GM23338 (cell line): ENCODE measurements around the gene HNF1A. TPM values are rescaled to one million over a fixed set of nuclear protein-coding genes. Genes with fewer than 3 reads are reported as not detected.

Source experiments
- ATAC-seq: fragments of 200-7000 bp; cut with Tn5 transposase; 3 replicates; pipeline ENCODE4 v1.9.1; 2020
- DNase-seq: peaks from one replicate; pipeline ENCODE4 v3.0.0-alpha.2; 2015; ENCODE audit warnings: low spot score
- H2AFZ ChIP-seq: fragments of 200-600 bp; sonication (generic); 2 replicates; pipeline ENCODE4 v1.8.0; 2016; ENCODE audit warnings: antibody characterized with exemption, mild to moderate bottlenecking, moderate library complexity
- H3F3A ChIP-seq: fragments of 200-600 bp; sonication (generic); replicated peaks from 2 replicates; pipeline ENCODE4 v1.8.0; 2017; ENCODE audit warnings: antibody characterized with exemption, mixed run types, low read depth
- H3K27ac ChIP-seq: fragments of 200-600 bp; sonication (generic); 2 replicates; pipeline ENCODE4 v1.6.1; 2016; ENCODE audit warnings: low read depth
- H3K27me3 ChIP-seq: fragments of 200-600 bp; sonication (generic); 2 replicates; pipeline ENCODE4 v1.8.0; 2016; ENCODE audit warnings: mild to moderate bottlenecking, mixed run types, moderate library complexity; ENCODE audit not compliant: insufficient read depth
- H3K36me3 ChIP-seq: fragments of 200-600 bp; sonication (generic); 2 replicates; pipeline ENCODE4 v1.8.0; 2016; ENCODE audit warnings: mild to moderate bottlenecking; ENCODE audit not compliant: insufficient read depth
- H3K4me1 ChIP-seq: fragments of 200-600 bp; sonication (generic); 2 replicates; pipeline ENCODE4 v1.8.0; 2016; ENCODE audit warnings: mild to moderate bottlenecking, moderate library complexity; ENCODE audit not compliant: insufficient read depth
- H3K4me2 ChIP-seq: fragments of 200-600 bp; sonication (generic); 2 replicates; pipeline ENCODE4 v1.7.1; 2017; ENCODE audit warnings: mixed run types
- H3K4me3 ChIP-seq: fragments of 200-600 bp; sonication (generic); 2 replicates; pipeline ENCODE4 v1.6.1; 2016; ENCODE audit warnings: mixed run types
- H3K79me2 ChIP-seq: fragments of 200-600 bp; sonication (generic); replicated peaks from 2 replicates; pipeline ENCODE4 v1.8.0; 2017; ENCODE audit warnings: mild to moderate bottlenecking; ENCODE audit not compliant: insufficient read depth
- H3K9me2 ChIP-seq: fragments of 200-600 bp; sonication (generic); 2 replicates; pipeline ENCODE4 v1.8.0; 2017; ENCODE audit not compliant: insufficient read depth
- H4K20me1 ChIP-seq: fragments of 200-600 bp; sonication (generic); replicated peaks from 2 replicates; pipeline ENCODE4 v1.8.0; 2017; ENCODE audit warnings: mild to moderate bottlenecking; ENCODE audit not compliant: insufficient read depth
- H3K27ac Mint-ChIP-seq: 2 replicates; pipeline ENCODE4 v1.8.0; 2020; ENCODE audit warnings: inconsistent platforms, mild to moderate bottlenecking, moderate library complexity, mixed read lengths
- H3K27me3 Mint-ChIP-seq: 3 replicates; pipeline ENCODE4 v1.8.0; 2022; ENCODE audit warnings: low read depth, mild to moderate bottlenecking, moderate library complexity, mixed read lengths, inconsistent platforms; ENCODE audit not compliant: insufficient read depth, poor library complexity
- H3K36me3 Mint-ChIP-seq: 3 replicates; pipeline ENCODE4 v1.8.0; 2021; ENCODE audit warnings: low read depth, mild to moderate bottlenecking, inconsistent platforms, moderate library complexity, mixed read lengths
- H3K4me1 Mint-ChIP-seq: 3 replicates; pipeline ENCODE4 v1.8.0; 2020; ENCODE audit warnings: mild to moderate bottlenecking, inconsistent platforms, mixed read lengths
- H3K4me3 Mint-ChIP-seq: 3 replicates; pipeline ENCODE4 v1.8.0; 2021; ENCODE audit warnings: moderate library complexity, mild to moderate bottlenecking, inconsistent platforms, mixed read lengths
- H3K9me3 Mint-ChIP-seq: 3 replicates; pipeline ENCODE4 v1.8.0; 2020; ENCODE audit warnings: moderate library complexity, mild to moderate bottlenecking, inconsistent platforms, mixed read lengths
- CREB1 ChIP-seq: fragments of 250-450 bp; sonication (Bioruptor Pico); IDR thresholded peaks from 2 replicates; pipeline ENCODE4 v1.5.0; 2020; ENCODE audit warnings: low read depth, mild to moderate bottlenecking, moderate library complexity
- EZH2 ChIP-seq: fragments of 200-600 bp; sonication (generic); IDR thresholded peaks from one replicate; pipeline ENCODE4 v1.8.0; 2017; ENCODE audit warnings: antibody characterized with exemption, mild to moderate bottlenecking, low read depth; ENCODE audit not compliant: unreplicated experiment
- EZH2phosphoT487 ChIP-seq: fragments of 200-600 bp; sonication (generic); IDR thresholded peaks from one replicate; pipeline ENCODE4 v1.8.1; 2018; ENCODE audit warnings: antibody characterized with exemption; ENCODE audit not compliant: unreplicated experiment
- JUNB ChIP-seq: IDR thresholded peaks from one replicate; pipeline ENCODE4 v1.6.1; 2016; ENCODE audit warnings: antibody characterized with exemption; ENCODE audit not compliant: unreplicated experiment
- NANOG ChIP-seq: IDR thresholded peaks from 2 replicates; pipeline ENCODE4 v1.6.1; 2016; ENCODE audit warnings: antibody characterized with exemption, borderline replicate concordance
- POLR2AphosphoS5 ChIP-seq: IDR thresholded peaks from 2 replicates; pipeline ENCODE4 v1.6.1; 2016; ENCODE audit warnings: antibody characterized with exemption, low read depth
- STAT1 ChIP-seq: IDR thresholded peaks from one replicate; pipeline ENCODE4 v1.6.1; 2016; ENCODE audit warnings: antibody characterized with exemption; ENCODE audit not compliant: unreplicated experiment
- ZNF114 ChIP-seq: fragments of 250-450 bp; sonication (Bioruptor Pico); IDR thresholded peaks from 2 replicates; pipeline ENCODE4 v1.5.0; 2020; ENCODE audit warnings: mild to moderate bottlenecking, moderate library complexity
- ZNF331 ChIP-seq: fragments of 250-450 bp; sonication (Bioruptor Pico); IDR thresholded peaks from 2 replicates; pipeline ENCODE4 v1.5.0; 2020; ENCODE audit warnings: low read depth, mild to moderate bottlenecking, moderate library complexity
- polyA plus RNA-seq: library from polyadenylated mRNA; unstranded; fragments of >200 nt; fragmentation: Nextera tagmentation; extraction: Ambion mirVana; gene quantifications from 2 replicates; pipeline ENCODE4 v1.2.1, GENCODE V29; 2016
- total RNA-seq: library from RNA; depleted of rRNA; stranded (reverse); fragments of >200 nt; shearing (Covaris generic); gene quantifications from 2 replicates; pipeline ENCODE4 v1.2.3, GENCODE V29; 2014
- TF ChIP-seq, protein P1 (sequence below): IDR thresholded peaks from 2 replicates; pipeline ENCODE4 v1.6.1; 2016; ENCODE audit warnings: antibody characterized with exemption
- TF ChIP-seq, protein P2 (sequence below): fragments of 250-450 bp; sonication (Bioruptor Pico); IDR thresholded peaks from 2 replicates; pipeline ENCODE4 v1.5.0; 2020; ENCODE audit warnings: mild to moderate bottlenecking, moderate library complexity
- TF ChIP-seq, protein P3 (sequence below), 2 experiments: fragments of 200-600 bp in 1 of 2; sonication (generic) in 1 of 2; conservative IDR thresholded peaks; 2 replicates each; pipeline versions ENCODE4 v1.5.1 to v1.6.1; 2016 to 2017; ENCODE audit warnings: antibody characterized with exemption in 2 of 2, low read depth in 2 of 2, mild to moderate bottlenecking in 2 of 2, moderate library complexity in 1 of 2
- TF ChIP-seq, protein P4 (sequence below): IDR thresholded peaks from one replicate; pipeline ENCODE4 v1.6.1; 2018; ENCODE audit warnings: antibody characterized with exemption; ENCODE audit not compliant: unreplicated experiment

HNF1A gene
- total and polyA plus RNA-seq, 2 experiments from 2014 or later, result 0.11 TPM; not detected in 1

- H3K36me3 ChIP-seq, result no peaks in the 10 kb centered on the region
- H3K4me1 ChIP-seq, result peaks cover 9% of the 10 kb centered on the region
Measured at GRCh38 chr12:121018860-121019617, 40.7 kb downstream of the HNF1A start.

More at GRCh38 chr12:121018860-121019617, 40.7 kb downstream of the HNF1A start:
- no peaks in the 10 kb centered on the region for H3K36me3 Mint-ChIP-seq
- Histone ChIP-seq H4K20me1 (peaks cover 7% of the 10 kb centered on the region; the same call in 1 of the 2 replicates), H3K79me2 (peaks cover 20% of the 10 kb centered on the region), H3F3A (no peaks in the 10 kb centered on the region), H2AFZ (no peak overlapping the region), H3K27me3 (no peaks in the 10 kb centered on the region), H3K27ac (no peak overlapping the region), H3K4me3 (no peak overlapping the region), H3K9me2 (no peaks in the 10 kb centered on the region; the same call in 1 of the 2 replicates), H3K4me2 (no peak overlapping the region)
- no peaks in the 10 kb centered on the region for H3K9me3 Mint-ChIP-seq
- no peak overlapping the region for H3K4me3 Mint-ChIP-seq
- no peak for DNase-seq
- TF ChIP-seq, protein P1, sequence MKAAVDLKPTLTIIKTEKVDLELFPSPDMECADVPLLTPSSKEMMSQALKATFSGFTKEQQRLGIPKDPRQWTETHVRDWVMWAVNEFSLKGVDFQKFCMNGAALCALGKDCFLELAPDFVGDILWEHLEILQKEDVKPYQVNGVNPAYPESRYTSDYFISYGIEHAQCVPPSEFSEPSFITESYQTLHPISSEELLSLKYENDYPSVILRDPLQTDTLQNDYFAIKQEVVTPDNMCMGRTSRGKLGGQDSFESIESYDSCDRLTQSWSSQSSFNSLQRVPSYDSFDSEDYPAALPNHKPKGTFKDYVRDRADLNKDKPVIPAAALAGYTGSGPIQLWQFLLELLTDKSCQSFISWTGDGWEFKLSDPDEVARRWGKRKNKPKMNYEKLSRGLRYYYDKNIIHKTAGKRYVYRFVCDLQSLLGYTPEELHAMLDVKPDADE, result no peak
- TF ChIP-seq EZH2phosphoT487 (no peak), EZH2 (no peak), ZNF114 (CRISPR knock-in tag) (no peak), STAT1 (no peak), ZNF331 (CRISPR knock-in tag) (no peak), POLR2AphosphoS5 (no peak), NANOG (no peak), CREB1 (CRISPR knock-in tag) (no peak), JUNB (no peak)
- TF ChIP-seq, protein P2, sequence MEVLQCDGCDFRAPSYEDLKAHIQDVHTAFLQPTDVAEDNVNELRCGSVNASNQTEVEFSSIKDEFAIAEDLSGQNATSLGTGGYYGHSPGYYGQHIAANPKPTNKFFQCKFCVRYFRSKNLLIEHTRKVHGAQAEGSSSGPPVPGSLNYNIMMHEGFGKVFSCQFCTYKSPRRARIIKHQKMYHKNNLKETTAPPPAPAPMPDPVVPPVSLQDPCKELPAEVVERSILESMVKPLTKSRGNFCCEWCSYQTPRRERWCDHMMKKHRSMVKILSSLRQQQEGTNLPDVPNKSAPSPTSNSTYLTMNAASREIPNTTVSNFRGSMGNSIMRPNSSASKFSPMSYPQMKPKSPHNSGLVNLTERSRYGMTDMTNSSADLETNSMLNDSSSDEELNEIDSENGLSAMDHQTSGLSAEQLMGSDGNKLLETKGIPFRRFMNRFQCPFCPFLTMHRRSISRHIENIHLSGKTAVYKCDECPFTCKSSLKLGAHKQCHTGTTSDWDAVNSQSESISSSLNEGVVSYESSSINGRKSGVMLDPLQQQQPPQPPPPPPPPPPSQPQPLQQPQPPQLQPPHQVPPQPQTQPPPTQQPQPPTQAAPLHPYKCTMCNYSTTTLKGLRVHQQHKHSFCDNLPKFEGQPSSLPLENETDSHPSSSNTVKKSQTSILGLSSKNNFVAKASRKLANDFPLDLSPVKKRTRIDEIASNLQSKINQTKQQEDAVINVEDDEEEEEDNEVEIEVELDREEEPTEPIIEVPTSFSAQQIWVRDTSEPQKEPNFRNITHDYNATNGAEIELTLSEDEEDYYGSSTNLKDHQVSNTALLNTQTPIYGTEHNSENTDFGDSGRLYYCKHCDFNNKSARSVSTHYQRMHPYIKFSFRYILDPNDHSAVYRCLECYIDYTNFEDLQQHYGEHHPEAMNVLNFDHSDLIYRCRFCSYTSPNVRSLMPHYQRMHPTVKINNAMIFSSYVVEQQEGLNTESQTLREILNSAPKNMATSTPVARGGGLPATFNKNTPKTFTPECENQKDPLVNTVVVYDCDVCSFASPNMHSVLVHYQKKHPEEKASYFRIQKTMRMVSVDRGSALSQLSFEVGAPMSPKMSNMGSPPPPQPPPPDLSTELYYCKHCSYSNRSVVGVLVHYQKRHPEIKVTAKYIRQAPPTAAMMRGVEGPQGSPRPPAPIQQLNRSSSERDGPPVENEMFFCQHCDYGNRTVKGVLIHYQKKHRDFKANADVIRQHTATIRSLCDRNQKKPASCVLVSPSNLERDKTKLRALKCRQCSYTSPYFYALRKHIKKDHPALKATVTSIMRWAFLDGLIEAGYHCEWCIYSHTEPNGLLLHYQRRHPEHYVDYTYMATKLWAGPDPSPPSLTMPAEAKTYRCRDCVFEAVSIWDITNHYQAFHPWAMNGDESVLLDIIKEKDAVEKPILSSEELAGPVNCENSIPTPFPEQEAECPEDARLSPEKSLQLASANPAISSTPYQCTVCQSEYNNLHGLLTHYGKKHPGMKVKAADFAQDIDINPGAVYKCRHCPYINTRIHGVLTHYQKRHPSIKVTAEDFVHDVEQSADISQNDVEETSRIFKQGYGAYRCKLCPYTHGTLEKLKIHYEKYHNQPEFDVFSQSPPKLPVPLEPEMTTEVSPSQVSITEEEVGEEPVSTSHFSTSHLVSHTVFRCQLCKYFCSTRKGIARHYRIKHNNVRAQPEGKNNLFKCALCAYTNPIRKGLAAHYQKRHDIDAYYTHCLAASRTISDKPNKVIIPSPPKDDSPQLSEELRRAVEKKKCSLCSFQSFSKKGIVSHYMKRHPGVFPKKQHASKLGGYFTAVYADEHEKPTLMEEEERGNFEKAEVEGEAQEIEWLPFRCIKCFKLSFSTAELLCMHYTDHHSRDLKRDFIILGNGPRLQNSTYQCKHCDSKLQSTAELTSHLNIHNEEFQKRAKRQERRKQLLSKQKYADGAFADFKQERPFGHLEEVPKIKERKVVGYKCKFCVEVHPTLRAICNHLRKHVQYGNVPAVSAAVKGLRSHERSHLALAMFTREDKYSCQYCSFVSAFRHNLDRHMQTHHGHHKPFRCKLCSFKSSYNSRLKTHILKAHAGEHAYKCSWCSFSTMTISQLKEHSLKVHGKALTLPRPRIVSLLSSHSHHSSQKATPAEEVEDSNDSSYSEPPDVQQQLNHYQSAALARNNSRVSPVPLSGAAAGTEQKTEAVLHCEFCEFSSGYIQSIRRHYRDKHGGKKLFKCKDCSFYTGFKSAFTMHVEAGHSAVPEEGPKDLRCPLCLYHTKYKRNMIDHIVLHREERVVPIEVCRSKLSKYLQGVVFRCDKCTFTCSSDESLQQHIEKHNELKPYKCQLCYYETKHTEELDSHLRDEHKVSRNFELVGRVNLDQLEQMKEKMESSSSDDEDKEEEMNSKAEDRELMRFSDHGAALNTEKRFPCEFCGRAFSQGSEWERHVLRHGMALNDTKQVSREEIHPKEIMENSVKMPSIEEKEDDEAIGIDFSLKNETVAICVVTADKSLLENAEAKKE (CRISPR knock-in tag), result no peak
- TF ChIP-seq, protein P3, sequence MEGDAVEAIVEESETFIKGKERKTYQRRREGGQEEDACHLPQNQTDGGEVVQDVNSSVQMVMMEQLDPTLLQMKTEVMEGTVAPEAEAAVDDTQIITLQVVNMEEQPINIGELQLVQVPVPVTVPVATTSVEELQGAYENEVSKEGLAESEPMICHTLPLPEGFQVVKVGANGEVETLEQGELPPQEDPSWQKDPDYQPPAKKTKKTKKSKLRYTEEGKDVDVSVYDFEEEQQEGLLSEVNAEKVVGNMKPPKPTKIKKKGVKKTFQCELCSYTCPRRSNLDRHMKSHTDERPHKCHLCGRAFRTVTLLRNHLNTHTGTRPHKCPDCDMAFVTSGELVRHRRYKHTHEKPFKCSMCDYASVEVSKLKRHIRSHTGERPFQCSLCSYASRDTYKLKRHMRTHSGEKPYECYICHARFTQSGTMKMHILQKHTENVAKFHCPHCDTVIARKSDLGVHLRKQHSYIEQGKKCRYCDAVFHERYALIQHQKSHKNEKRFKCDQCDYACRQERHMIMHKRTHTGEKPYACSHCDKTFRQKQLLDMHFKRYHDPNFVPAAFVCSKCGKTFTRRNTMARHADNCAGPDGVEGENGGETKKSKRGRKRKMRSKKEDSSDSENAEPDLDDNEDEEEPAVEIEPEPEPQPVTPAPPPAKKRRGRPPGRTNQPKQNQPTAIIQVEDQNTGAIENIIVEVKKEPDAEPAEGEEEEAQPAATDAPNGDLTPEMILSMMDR (conservative IDR thresholded peaks at IDR 0.05; ENCODE audit: low read depth in 2 of 2), result no peak
- TF ChIP-seq, protein P4, sequence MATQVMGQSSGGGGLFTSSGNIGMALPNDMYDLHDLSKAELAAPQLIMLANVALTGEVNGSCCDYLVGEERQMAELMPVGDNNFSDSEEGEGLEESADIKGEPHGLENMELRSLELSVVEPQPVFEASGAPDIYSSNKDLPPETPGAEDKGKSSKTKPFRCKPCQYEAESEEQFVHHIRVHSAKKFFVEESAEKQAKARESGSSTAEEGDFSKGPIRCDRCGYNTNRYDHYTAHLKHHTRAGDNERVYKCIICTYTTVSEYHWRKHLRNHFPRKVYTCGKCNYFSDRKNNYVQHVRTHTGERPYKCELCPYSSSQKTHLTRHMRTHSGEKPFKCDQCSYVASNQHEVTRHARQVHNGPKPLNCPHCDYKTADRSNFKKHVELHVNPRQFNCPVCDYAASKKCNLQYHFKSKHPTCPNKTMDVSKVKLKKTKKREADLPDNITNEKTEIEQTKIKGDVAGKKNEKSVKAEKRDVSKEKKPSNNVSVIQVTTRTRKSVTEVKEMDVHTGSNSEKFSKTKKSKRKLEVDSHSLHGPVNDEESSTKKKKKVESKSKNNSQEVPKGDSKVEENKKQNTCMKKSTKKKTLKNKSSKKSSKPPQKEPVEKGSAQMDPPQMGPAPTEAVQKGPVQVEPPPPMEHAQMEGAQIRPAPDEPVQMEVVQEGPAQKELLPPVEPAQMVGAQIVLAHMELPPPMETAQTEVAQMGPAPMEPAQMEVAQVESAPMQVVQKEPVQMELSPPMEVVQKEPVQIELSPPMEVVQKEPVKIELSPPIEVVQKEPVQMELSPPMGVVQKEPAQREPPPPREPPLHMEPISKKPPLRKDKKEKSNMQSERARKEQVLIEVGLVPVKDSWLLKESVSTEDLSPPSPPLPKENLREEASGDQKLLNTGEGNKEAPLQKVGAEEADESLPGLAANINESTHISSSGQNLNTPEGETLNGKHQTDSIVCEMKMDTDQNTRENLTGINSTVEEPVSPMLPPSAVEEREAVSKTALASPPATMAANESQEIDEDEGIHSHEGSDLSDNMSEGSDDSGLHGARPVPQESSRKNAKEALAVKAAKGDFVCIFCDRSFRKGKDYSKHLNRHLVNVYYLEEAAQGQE, result no peak
- ATAC-seq, result no peak
- H3K27me3 Mint-ChIP-seq, result peaks cover 2% of the 10 kb centered on the region
- no peak overlapping the region for H3K27ac Mint-ChIP-seq
- peaks cover 7% of the 10 kb centered on the region; the same call in 2 of the 3 replicates for H3K4me1 Mint-ChIP-seq
